K562 (cell line): ENCODE data around the gene PBX1.

ENCODE experiments used
- ELF4 ChIP-seq: fragments of 450-650 bp; formaldehyde crosslinking; IDR thresholded peaks from 2 replicates; pipeline ENCODE4 v1.4.0; 2022; ENCODE audit warnings: missing genetic modification characterization
- MYC ChIP-seq, 2 experiments: fragments of 250-450 bp in 1 of 2; sonication (Bioruptor Pico) in 1 of 2; IDR thresholded peaks; 2 replicates each; pipeline versions ENCODE4 v1.5.1 to v1.6.1; 2012 to 2021; ENCODE audit warnings: low read depth in 2 of 2, borderline replicate concordance in 1 of 2, improper control_type of control experiment in 1 of 2, low read length in 1 of 2, mild to moderate bottlenecking in 1 of 2, moderate library complexity in 1 of 2

DNA sequence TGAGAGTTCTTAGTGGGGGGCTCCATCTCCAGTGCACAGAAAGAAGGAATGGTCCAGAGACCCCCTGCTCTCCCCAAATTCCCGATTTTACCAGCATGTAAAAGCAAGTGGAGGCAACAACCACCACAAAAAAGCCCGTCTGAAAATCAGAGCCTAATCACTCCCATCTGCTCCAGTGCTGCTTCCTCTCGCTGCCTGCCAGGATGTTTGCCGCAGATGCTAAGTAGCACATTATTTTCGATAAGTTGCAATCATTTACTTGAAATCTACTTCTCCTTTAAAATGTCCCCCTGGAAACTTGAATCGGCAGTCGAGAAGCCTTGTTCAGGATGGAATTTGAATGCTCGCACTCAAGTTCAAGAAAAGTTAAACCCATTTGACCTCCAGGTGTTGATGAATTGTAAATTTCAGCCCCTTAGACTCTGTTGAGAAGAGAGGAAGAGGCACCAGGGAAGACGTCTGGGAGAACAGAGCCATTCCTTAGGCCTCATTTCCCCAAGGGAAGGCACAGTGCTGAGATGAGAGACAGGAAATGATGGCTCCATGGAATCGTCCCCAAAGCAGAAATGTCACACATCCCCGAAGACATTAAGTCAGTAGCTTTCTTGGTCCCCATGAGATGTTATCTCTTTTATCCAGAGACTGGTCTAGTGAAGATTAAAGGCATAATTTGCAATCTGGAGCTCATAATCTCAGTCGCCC is 221.3 kb downstream of the PBX1 start:
- no peak for TF ChIP-seq MYC (IDR thresholded peaks at IDR 0.05; ENCODE audit: low read depth, low read length)
- TF ChIP-seq MYC (CRISPR knock-in tag; IDR thresholded peaks at IDR 0.05; ENCODE audit: borderline replicate concordance, low read depth): no peak
- no peak for TF ChIP-seq ELF4 (CRISPR knock-in tag)
